ENCODE results near the gene NAT10.

DNA sequence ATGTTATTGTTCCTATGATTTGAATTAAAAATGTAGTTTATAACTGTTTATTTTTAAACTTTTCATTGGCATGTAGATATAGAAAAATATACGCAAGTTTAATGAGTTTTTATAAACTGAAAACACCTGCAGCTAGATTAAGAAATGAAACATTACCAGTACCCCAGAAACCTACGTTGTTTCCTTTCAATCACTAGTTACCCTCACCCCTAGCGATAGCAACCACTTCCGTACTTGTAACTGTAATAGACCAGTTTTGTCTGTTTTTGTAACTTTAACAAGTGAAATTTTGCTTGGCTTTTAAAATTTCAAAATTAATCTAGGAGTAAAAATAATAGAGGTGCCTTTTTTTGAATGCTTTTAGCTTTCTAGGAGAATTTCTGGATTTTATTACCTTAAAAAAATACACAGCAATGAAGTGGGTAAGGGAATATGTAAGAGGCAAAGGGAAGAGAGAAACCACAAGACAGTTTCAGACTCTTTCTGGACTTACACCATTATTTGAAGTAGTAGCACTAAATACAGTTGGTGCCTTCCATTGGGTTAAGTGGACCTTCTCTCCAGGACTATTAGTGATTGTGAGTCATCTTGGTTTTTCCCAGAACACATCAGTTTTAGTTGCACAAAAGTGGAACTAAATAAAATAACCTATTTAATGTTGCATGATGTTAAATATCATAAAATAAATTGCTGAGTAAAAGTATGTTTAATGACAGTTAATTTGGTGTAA is 18.7 kb upstream of the NAT10 start:
- no peak for TF ChIP-seq CTCF (IDR thresholded peaks at IDR 0.05)
- no peak for TF ChIP-seq POLR2AphosphoS5 (IDR thresholded peaks at IDR 0.05)
